Vagina (tissue), 2 donors: ENCODE data around the gene PCSK6.

ENCODE experiments used
- POLR2AphosphoS5 ChIP-seq, 2 donors: sonication (generic); formaldehyde crosslinking; IDR thresholded peaks; one replicate each; pipeline ENCODE4 v1.9.0; 2017; ENCODE audit warnings: antibody characterized with exemption in 2 of 2, mild to moderate bottlenecking in 2 of 2, low read depth in 1 of 2; ENCODE audit not compliant: insufficient read depth in 1 of 2
- TF ChIP-seq, protein P1 (sequence below), 3 experiments: fragments of 450-650 bp in 2 of 3; fragments of 200-600 bp in 1 of 3; sonication (generic) in 1 of 3; IDR thresholded peaks; one replicate each; pipeline ENCODE4 v1.5.1; 2017 to 2019; ENCODE audit warnings: antibody characterized with exemption in 3 of 3, mild to moderate bottlenecking in 2 of 3, moderate library complexity in 2 of 3

- TF ChIP-seq, protein P1, sequence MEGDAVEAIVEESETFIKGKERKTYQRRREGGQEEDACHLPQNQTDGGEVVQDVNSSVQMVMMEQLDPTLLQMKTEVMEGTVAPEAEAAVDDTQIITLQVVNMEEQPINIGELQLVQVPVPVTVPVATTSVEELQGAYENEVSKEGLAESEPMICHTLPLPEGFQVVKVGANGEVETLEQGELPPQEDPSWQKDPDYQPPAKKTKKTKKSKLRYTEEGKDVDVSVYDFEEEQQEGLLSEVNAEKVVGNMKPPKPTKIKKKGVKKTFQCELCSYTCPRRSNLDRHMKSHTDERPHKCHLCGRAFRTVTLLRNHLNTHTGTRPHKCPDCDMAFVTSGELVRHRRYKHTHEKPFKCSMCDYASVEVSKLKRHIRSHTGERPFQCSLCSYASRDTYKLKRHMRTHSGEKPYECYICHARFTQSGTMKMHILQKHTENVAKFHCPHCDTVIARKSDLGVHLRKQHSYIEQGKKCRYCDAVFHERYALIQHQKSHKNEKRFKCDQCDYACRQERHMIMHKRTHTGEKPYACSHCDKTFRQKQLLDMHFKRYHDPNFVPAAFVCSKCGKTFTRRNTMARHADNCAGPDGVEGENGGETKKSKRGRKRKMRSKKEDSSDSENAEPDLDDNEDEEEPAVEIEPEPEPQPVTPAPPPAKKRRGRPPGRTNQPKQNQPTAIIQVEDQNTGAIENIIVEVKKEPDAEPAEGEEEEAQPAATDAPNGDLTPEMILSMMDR (IDR thresholded peaks at IDR 0.05) = no peak
- TF ChIP-seq POLR2AphosphoS5 (IDR thresholded peaks at IDR 0.05; ENCODE audit: insufficient read depth in 1 of 2, low read depth in 1 of 2) = no peak
Observed at GRCh38 chr15:101347454-101347853, 142.1 kb downstream of the PCSK6 start.
